ENCODE data around the gene PDZD8. TPM values are rescaled to one million over a fixed set of nuclear protein-coding genes. Genes with fewer than 3 reads are reported as not detected.

The PDZD8 gene
- total RNA-seq, 2 donors from 2014 or later, result 23.0 to 32.9 TPM

GRCh38 chr10:117341061-117341460 lies 34.2 kb downstream of the PDZD8 start:
- no peak overlapping the region for H3K27ac ChIP-seq
- no peak for ATAC-seq (ENCODE audit: insufficient number of reproducible peaks, low FRiP score, low read depth)

GRCh38 chr10:117339979-117340378 lies 35.3 kb downstream of the PDZD8 start:
- no peak for TF ChIP-seq CTCF (IDR thresholded peaks at IDR 0.05)
- Histone ChIP-seq H3K27ac (no peak overlapping the region), H3K4me1 (ENCODE audit: control insufficient read depth in 1 of 2, low read depth in 2 of 2) (peaks cover 8 to 15% of the 10 kb centered on the region in 2 donors), H3K27me3 (replicated peaks; ENCODE audit: insufficient read depth) (no peaks in the 10 kb centered on the region), H3K4me3 (no peak overlapping the region), H3K9me3 (no peaks in the 10 kb centered on the region), H3K36me3 (no peaks in the 10 kb centered on the region)
- DNase-seq (ENCODE audit: low spot score) (no peak), ATAC-seq (ENCODE audit: insufficient number of reproducible peaks, low FRiP score, low read depth) (no peak)

More at GRCh38 chr10:117341061-117341460, 34.2 kb downstream of the PDZD8 start:
- no peak for TF ChIP-seq CTCF (IDR thresholded peaks at IDR 0.05)
- no peak overlapping the region for H3K4me3 ChIP-seq
- H3K27me3 ChIP-seq (replicated peaks; ENCODE audit: insufficient read depth), result no peaks in the 10 kb centered on the region
- no peaks in the 10 kb centered on the region for H3K36me3 ChIP-seq
- peaks cover 8 to 15% of the 10 kb centered on the region in 2 donors for H3K4me1 ChIP-seq (ENCODE audit: control insufficient read depth in 1 of 2, low read depth in 2 of 2)
- DNase-seq (ENCODE audit: low spot score), result no peak
- H3K9me3 ChIP-seq, result no peaks in the 10 kb centered on the region

GRCh38 chr10:117339578-117339977 lies 35.7 kb downstream of the PDZD8 start:
- DNase-seq (ENCODE audit: low spot score), result no peak
- H3K27ac ChIP-seq, result no peak overlapping the region
- no peaks in the 10 kb centered on the region for H3K27me3 ChIP-seq (replicated peaks; ENCODE audit: insufficient read depth)

DNA sequence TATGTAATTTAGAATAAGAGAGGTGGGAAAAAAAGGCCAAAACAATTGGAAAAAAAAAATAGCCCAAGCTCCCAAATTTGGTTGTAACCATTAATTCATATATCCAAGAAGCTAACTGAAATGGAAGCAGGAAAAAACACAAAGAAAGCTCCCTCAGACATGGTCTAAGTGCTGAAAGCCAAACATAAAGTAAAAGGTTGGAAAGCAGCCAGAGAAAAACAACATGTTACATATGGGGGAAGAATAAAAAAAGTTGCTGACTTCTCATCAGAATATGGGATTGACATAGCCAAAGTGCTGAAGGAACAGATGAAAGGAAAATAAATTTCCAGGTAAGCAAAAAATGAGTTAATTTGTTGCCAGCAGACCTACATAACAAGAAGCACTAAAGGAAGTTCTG lies 40.3 kb downstream of the PDZD8 start:
- H3K36me3 ChIP-seq, result no peaks in the 10 kb centered on the region
- no peaks in the 10 kb centered on the region for H3K27me3 ChIP-seq (replicated peaks; ENCODE audit: insufficient read depth)
- TF ChIP-seq CTCF (IDR thresholded peaks at IDR 0.05), result no peak
- H3K9me3 ChIP-seq, result no peaks in the 10 kb centered on the region
- no peak for ATAC-seq (ENCODE audit: insufficient number of reproducible peaks, low FRiP score, low read depth)
- H3K27ac ChIP-seq, result no peak overlapping the region
- H3K4me1 ChIP-seq (ENCODE audit: control insufficient read depth in 1 of 2, low read depth in 2 of 2), result peaks cover 0 to 7% of the 10 kb centered on the region in 2 donors
- no peak overlapping the region for H3K4me3 ChIP-seq
- no peak for DNase-seq (ENCODE audit: low spot score)

More at GRCh38 chr10:117339578-117339977, 35.7 kb downstream of the PDZD8 start:
- no peak for TF ChIP-seq CTCF (IDR thresholded peaks at IDR 0.05)
- ATAC-seq (ENCODE audit: insufficient number of reproducible peaks, low FRiP score, low read depth), result no peak
- Histone ChIP-seq H3K36me3 (no peaks in the 10 kb centered on the region), H3K9me3 (no peaks in the 10 kb centered on the region), H3K4me1 (ENCODE audit: control insufficient read depth in 1 of 2, low read depth in 2 of 2) (peaks cover 8 to 15% of the 10 kb centered on the region in 2 donors), H3K4me3 (no peak overlapping the region)

- no peak overlapping the region for H3K27ac ChIP-seq
- H3K36me3 ChIP-seq, result no peaks in the 10 kb centered on the region
- peaks cover 0 to 4% of the 10 kb centered on the region in 2 donors for H3K4me1 ChIP-seq (ENCODE audit: control insufficient read depth in 1 of 2, low read depth in 2 of 2)
- no peaks in the 10 kb centered on the region for H3K27me3 ChIP-seq (replicated peaks; ENCODE audit: insufficient read depth)
- DNase-seq (ENCODE audit: low spot score), result no peak
- no peak overlapping the region for H3K4me3 ChIP-seq
- H3K9me3 ChIP-seq, result no peaks in the 10 kb centered on the region
- no peak for ATAC-seq (ENCODE audit: insufficient number of reproducible peaks, low FRiP score, low read depth)
- TF ChIP-seq CTCF (IDR thresholded peaks at IDR 0.05), result no peak
These were observed 41.2 kb downstream of the PDZD8 start for GRCh38 chr10:117334066-117334465.
